Panc1 (cell line): ENCODE results near the gene NELL2.

Experiments used
- CTCF ChIP-seq: fragments of 450-650 bp; IDR thresholded peaks from 2 replicates; pipeline ENCODE4 v1.5.1; 2017; ENCODE audit warnings: mild to moderate bottlenecking
- POLR2AphosphoS5 ChIP-seq: IDR thresholded peaks from 2 replicates; pipeline ENCODE4 v1.6.1; 2012; ENCODE audit warnings: mild to moderate bottlenecking, low read depth, low read length, moderate library complexity
- TCF7L2 ChIP-seq: IDR thresholded peaks from 2 replicates; pipeline ENCODE4 v1.6.1; 2011; ENCODE audit warnings: mild to moderate bottlenecking, low read depth, low read length, inconsistent platforms

- no peak for TF ChIP-seq CTCF
- TF ChIP-seq TCF7L2: no peak
- TF ChIP-seq POLR2AphosphoS5: no peak
Measured at GRCh38 chr12:44881197-44881596, 5.1 kb upstream of the NELL2 start.
